ENCODE measurements around the gene ARHGEF40. TPM values are rescaled to one million over a fixed set of nuclear protein-coding genes. Genes with fewer than 3 reads are reported as not detected.

Gene ARHGEF40
- total RNA-seq, 1 donor from 2014 or later: 28.5 TPM

DNA sequence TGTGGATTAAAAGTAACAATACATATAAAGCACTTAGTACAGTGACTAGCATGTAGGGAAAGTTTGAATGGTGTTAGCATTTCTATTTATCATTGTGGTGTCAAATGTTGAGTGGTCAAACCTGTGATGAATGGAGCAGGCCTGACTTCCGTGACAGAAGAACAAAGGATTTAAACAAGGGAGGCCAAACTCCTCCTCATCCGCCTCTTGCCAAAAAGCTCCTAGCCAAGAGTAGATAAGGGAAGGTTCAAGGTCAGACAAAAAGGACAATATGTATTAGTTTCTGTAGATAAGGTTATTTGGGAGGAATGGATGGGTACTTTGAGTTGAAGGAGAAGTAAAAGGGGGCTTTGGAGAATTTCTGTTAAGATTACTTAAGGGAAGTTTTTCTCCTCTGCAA is 21.5 kb upstream of the ARHGEF40 start:
- H3K27ac ChIP-seq: no peak overlapping the region

DNA sequence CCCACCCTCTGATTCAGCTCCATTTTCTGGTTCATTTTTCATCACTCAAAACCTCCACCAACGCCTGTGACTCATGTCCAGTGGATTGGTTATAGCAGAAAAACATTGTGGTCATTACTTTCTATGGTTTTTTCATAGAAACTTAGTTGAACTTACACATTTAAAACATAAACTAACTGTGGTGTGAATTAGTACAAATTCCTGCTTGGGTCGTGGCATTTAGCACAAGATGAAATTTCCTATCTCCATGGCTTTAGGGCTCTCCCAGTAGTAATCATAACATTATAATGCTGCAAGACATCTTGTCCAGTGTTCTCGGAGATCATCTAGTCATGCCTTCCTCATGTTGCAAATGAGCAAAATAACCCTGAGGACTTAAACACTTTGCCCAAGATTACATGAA is 20.8 kb upstream of the ARHGEF40 start:
- Histone ChIP-seq H3K27ac (no peak overlapping the region), H3K4me1 (peaks cover 16% of the 10 kb centered on the region), H3K36me3 (no peaks in the 10 kb centered on the region), H3K4me3 (no peak overlapping the region), H3K9me3 (no peaks in the 10 kb centered on the region), H3K27me3 (ENCODE audit: low read depth) (no peaks in the 10 kb centered on the region)
- DNase-seq (no peak), ATAC-seq (no peak)
- intact Hi-C loops (cut with DNase I): no loop called here
- TF ChIP-seq, protein P1, sequence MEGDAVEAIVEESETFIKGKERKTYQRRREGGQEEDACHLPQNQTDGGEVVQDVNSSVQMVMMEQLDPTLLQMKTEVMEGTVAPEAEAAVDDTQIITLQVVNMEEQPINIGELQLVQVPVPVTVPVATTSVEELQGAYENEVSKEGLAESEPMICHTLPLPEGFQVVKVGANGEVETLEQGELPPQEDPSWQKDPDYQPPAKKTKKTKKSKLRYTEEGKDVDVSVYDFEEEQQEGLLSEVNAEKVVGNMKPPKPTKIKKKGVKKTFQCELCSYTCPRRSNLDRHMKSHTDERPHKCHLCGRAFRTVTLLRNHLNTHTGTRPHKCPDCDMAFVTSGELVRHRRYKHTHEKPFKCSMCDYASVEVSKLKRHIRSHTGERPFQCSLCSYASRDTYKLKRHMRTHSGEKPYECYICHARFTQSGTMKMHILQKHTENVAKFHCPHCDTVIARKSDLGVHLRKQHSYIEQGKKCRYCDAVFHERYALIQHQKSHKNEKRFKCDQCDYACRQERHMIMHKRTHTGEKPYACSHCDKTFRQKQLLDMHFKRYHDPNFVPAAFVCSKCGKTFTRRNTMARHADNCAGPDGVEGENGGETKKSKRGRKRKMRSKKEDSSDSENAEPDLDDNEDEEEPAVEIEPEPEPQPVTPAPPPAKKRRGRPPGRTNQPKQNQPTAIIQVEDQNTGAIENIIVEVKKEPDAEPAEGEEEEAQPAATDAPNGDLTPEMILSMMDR (IDR thresholded peaks at IDR 0.05): no peak

More for the DNA sequence above, 21.5 kb upstream of the ARHGEF40 start:
- no peak for DNase-seq
- Histone ChIP-seq H3K36me3 (no peaks in the 10 kb centered on the region), H3K27me3 (ENCODE audit: low read depth) (no peaks in the 10 kb centered on the region), H3K9me3 (no peaks in the 10 kb centered on the region), H3K4me1 (peaks cover 22% of the 10 kb centered on the region), H3K4me3 (no peak overlapping the region)
- intact Hi-C loops (cut with DNase I): no loop called here
- no peak for ATAC-seq
- TF ChIP-seq, protein P1 (IDR thresholded peaks at IDR 0.05): no peak

DNA sequence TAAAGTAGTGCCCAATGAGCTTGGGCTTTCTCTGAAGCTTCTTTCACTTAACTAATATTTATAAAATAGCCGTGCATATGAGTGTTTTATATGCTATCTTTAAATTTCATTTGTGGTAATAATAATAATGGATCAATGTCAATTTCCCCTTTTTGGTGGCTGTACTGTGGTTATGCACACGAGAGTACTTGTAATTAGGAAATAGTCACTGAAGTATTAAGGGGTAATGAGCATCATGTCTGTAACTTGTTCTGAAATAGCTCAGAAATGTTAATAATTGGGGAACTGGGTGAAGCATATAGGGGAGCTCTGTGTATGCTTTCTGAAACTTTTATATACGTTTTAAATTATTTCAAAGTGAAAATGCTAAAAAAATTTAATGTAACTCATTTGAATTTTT is 19.5 kb upstream of the ARHGEF40 start:
- peaks cover 12% of the 10 kb centered on the region for H3K4me1 ChIP-seq
- H3K27me3 ChIP-seq (ENCODE audit: low read depth): no peaks in the 10 kb centered on the region
- TF ChIP-seq, protein P1 (IDR thresholded peaks at IDR 0.05): no peak
- H3K27ac ChIP-seq: no peak overlapping the region
- intact Hi-C loops (cut with DNase I): no loop called here
- no peaks in the 10 kb centered on the region for H3K9me3 ChIP-seq
- DNase-seq (no peak), ATAC-seq (no peak)
- no peak overlapping the region for H3K4me3 ChIP-seq
- no peaks in the 10 kb centered on the region for H3K36me3 ChIP-seq

DNA sequence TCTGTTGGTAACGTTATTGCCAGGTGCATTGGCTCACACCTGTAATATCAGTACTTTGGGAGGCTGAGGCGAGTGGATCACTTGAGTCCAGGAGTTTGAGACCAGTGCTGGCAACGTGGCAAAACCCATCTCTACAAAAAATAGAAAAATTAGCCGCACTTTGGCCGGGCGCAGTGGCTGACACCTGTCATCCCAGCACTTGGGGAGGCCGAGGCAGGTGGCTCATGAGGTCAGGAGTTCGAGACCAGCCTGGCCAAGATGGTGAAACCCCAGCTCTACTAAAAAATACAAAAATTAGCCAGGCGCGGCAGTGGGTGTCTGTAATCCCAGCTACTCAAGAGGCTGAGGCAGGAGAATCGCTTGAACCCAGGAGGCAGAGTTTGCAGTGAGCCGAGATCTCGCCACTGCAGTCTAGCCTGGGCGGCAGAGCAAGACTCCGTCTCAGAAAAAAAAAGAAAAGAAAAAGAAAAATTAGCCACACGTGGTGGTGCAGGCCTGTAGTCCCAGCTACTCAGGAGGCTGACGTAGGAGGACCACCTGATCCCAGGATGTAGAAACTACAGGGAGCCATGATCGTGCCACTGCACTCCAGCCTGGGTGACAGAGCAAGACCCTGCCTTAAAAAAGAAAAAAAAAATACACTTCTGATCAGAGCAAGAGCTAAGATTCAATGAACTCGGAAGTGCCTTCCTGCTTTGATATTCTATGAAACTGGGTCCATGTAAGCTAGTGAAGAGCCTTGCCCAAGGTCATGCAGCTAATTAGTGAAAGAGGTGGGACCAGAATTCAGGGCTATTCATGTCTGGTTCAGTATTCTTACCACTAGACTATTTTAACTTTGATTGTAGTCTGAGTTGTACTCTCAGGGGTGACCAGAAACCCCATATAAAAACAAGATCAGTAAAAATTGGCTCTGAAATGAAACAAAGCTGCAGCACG is 16.7 kb upstream of the ARHGEF40 start:
- H3K4me1 ChIP-seq: peaks cover 10% of the 10 kb centered on the region
- no peaks in the 10 kb centered on the region for H3K27me3 ChIP-seq (ENCODE audit: low read depth)
- no peak overlapping the region for H3K27ac ChIP-seq
- intact Hi-C loops (cut with DNase I): no loop called here
- TF ChIP-seq, protein P1 (IDR thresholded peaks at IDR 0.05): no peak
- ATAC-seq (no peak), DNase-seq (no peak)
- H3K36me3 ChIP-seq: no peaks in the 10 kb centered on the region
- no peaks in the 10 kb centered on the region for H3K9me3 ChIP-seq
- H3K4me3 ChIP-seq: no peak overlapping the region

DNA sequence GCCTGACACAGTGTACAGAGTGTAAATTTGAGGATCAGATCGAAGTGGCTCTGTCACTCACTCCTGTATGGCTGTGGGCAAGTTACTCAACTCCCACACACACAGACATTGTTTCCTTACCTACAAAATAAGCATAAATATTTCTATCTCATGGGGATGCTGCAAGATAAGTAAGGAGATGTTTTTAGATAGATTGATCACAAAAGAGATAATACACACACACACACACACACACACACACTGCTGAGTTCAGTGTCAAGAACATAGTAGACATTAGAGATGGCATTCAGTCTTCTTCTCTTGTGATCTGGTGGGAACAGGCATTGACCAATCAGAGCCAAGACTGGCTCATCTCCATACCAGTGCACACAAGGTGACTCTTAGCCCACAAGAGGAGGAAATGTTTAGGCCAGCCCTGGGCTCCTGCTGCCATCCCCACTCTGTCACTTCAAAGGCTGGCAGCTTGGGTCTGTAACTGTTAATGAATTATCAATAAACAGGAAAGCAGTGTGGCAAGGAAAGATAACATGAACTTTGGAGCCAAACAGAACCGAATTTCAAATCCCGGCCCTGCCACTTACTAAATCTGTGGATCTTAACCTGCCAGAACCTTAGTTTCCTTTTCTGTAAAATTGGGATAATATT is 15.9 kb upstream of the ARHGEF40 start:
- DNase-seq (no peak), ATAC-seq (no peak)
- Histone ChIP-seq H3K4me1 (peaks cover 7% of the 10 kb centered on the region), H3K9me3 (no peaks in the 10 kb centered on the region), H3K27ac (no peak overlapping the region), H3K36me3 (no peaks in the 10 kb centered on the region), H3K4me3 (no peak overlapping the region), H3K27me3 (ENCODE audit: low read depth) (no peaks in the 10 kb centered on the region)
- TF ChIP-seq, protein P1 (IDR thresholded peaks at IDR 0.05): no peak
- intact Hi-C loops (cut with DNase I): no loop called here
